Kidney epithelial cell (primary cell): ENCODE results near the gene CTNNA3. TPM values are rescaled to one million over a fixed set of nuclear protein-coding genes. Genes with fewer than 3 reads are reported as not detected.

Source experiments
- DNase-seq: peaks from one replicate; pipeline ENCODE4 v3.0.0-alpha.2; 2010; ENCODE audit warnings: low read depth
- H3K27me3 ChIP-seq: 2 replicates; pipeline ENCODE4 v1.6.0; 2011; ENCODE audit warnings: low read length; ENCODE audit not compliant: control insufficient read depth, insufficient read depth
- H3K36me3 ChIP-seq: 2 replicates; pipeline ENCODE4 v1.5.1; 2011; ENCODE audit warnings: low read length; ENCODE audit not compliant: control insufficient read depth, insufficient read depth
- H3K4me3 ChIP-seq: 2 replicates; pipeline ENCODE4 v1.5.1; 2011; ENCODE audit warnings: low read depth, mild to moderate bottlenecking, control low read depth, low read length
- CTCF ChIP-seq: IDR thresholded peaks from 2 replicates; pipeline ENCODE4 v1.5.1; 2011; ENCODE audit warnings: mild to moderate bottlenecking, moderate library complexity, low read length, control low read depth, inconsistent platforms; ENCODE audit not compliant: insufficient read depth, poor library complexity, severe bottlenecking
- total RNA-seq: library from RNA; depleted of rRNA; stranded (reverse); fragments of >200 nt; gene quantifications from 2 replicates; pipeline ENCODE4 v1.2.3, GENCODE V29; 2015

Gene CTNNA3
- total RNA-seq, 1 donor from 2014 or later: 0.79 TPM

GRCh38 chr10:66223656-66224055 lies 1472.3 kb downstream of the CTNNA3 start:
- H3K4me3 ChIP-seq: no peak overlapping the region
- H3K27me3 ChIP-seq: no peaks in the 10 kb centered on the region
- H3K36me3 ChIP-seq: no peaks in the 10 kb centered on the region
- no peak for TF ChIP-seq CTCF
- DNase-seq: no peak

GRCh38 chr10:66222462-66223046 lies 1473.4 kb downstream of the CTNNA3 start:
- H3K36me3 ChIP-seq: no peaks in the 10 kb centered on the region
- TF ChIP-seq CTCF: no peak
- H3K27me3 ChIP-seq: no peaks in the 10 kb centered on the region
- H3K4me3 ChIP-seq: no peak overlapping the region
- DNase-seq: no peak

GRCh38 chr10:66218981-66219587 lies 1476.9 kb downstream of the CTNNA3 start:
- Histone ChIP-seq H3K27me3 (no peaks in the 10 kb centered on the region), H3K36me3 (no peaks in the 10 kb centered on the region), H3K4me3 (no peak overlapping the region)
- no peak for TF ChIP-seq CTCF
- no peak for DNase-seq

- Histone ChIP-seq H3K36me3 (no peaks in the 10 kb centered on the region), H3K27me3 (no peaks in the 10 kb centered on the region), H3K4me3 (no peak overlapping the region)
- TF ChIP-seq CTCF: no peak
- DNase-seq: no peak
Measured at GRCh38 chr10:66218289-66218688, 1477.7 kb downstream of the CTNNA3 start.

- Histone ChIP-seq H3K36me3 (no peaks in the 10 kb centered on the region), H3K27me3 (no peaks in the 10 kb centered on the region), H3K4me3 (no peak overlapping the region)
- no peak for DNase-seq
- no peak for TF ChIP-seq CTCF
Measured at GRCh38 chr10:66215920-66216319, 1480.1 kb downstream of the CTNNA3 start.

GRCh38 chr10:66214721-66215404 lies 1481.1 kb downstream of the CTNNA3 start:
- TF ChIP-seq CTCF: no peak
- H3K4me3 ChIP-seq: no peak overlapping the region
- no peaks in the 10 kb centered on the region for H3K36me3 ChIP-seq
- H3K27me3 ChIP-seq: no peaks in the 10 kb centered on the region
- DNase-seq: no peak
